Lower leg skin (tissue), 4 donors: Measurements from ENCODE around the gene SMPDL3A. TPM values are rescaled to one million over a fixed set of nuclear protein-coding genes. Genes with fewer than 3 reads are reported as not detected.

Experiments
- DNase-seq, 2 donors: peaks; one replicate each; pipeline ENCODE4 v3.0.0-alpha.2; 2019; ENCODE audit warnings: low spot score in 2 of 2
- H3K4me3 ChIP-seq: fragments of 200-600 bp; sonication (generic); 2 replicates; pipeline ENCODE4 v1.5.1; 2017; ENCODE audit warnings: mild to moderate bottlenecking, low read depth; ENCODE audit not compliant: poor library complexity, severe bottlenecking
- CTCF ChIP-seq, 3 donors: fragments of 450-650 bp; IDR thresholded peaks; one replicate each; pipeline ENCODE4 v1.5.1; 2016; ENCODE audit warnings: antibody characterized with exemption in 3 of 3, mild to moderate bottlenecking in 3 of 3, moderate library complexity in 2 of 3
- POLR2A ChIP-seq, 2 donors: fragments of 450-650 bp; IDR thresholded peaks; one replicate each; pipeline ENCODE4 v1.6.1; 2016 to 2017; ENCODE audit warnings: antibody characterized with exemption in 2 of 2, mild to moderate bottlenecking in 1 of 2, moderate library complexity in 1 of 2
- WGBS, 2 donors: methylation state at CpG; one replicate each; pipeline ENCODE4 v1.1.5; 2018; 5-methylcytosine and 5-hydroxymethylcytosine counted together
- intact Hi-C: fragments of 100-400 bp; cut with DNase I; formaldehyde crosslinking; loops from one replicate; pipeline ENCODE4 v1.15.0; 2023; ENCODE audit warnings: low total_unique reads
- total RNA-seq, 4 donors: library from RNA; depleted of rRNA; stranded (reverse); fragments of >200 nt; gene quantifications; one replicate each; pipeline ENCODE4 v1.1.0, GENCODE V29; 2016

SMPDL3A gene
- total RNA-seq, 4 donors from 2014 or later = 109 to 120 (median 113) TPM

GRCh38 chr6:122797537-122797936 lies 8.5 kb downstream of the SMPDL3A start:
- intact Hi-C loops = no loop called here
- WGBS, 2 donors = 96% methylated on average over 3 of the region's 3 CpGs
- DNase-seq = no peak
- TF ChIP-seq CTCF (IDR thresholded peaks at IDR 0.05) = no peak
- TF ChIP-seq POLR2A (IDR thresholded peaks at IDR 0.05) = no peak
- H3K4me3 ChIP-seq = no peak overlapping the region

DNA sequence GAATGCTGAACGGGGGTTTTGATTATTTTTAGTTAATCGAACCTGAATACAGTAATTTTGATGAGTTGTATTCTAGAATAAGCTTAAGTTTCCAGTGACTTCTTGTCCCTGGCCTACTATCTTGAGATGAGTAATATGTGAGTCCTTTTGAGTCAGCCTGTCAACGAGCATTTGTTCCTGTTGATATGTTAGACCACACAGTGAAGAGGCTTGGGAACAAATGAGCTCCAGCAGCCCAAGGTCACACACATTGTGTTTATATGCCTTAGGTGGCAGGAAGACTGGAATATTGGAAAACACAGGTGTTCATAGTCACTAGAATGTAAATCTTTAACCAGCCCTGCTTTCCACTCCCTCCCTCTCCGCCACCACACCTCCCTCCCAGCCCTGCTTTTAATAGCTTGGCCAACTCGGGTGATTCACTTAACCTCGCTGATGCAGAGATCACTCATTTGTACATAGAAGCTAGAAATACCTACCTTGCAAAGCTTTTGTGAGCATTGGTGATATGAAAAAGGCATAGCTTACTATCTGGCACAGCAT lies 9.1 kb downstream of the SMPDL3A start:
- DNase-seq = no peak
- WGBS, 2 donors = 39 to 51% methylated on average over 6 of the region's 6 CpGs
- H3K4me3 ChIP-seq = no peak overlapping the region
- no peak for TF ChIP-seq CTCF (IDR thresholded peaks at IDR 0.05)
- TF ChIP-seq POLR2A (IDR thresholded peaks at IDR 0.05) = no peak
- intact Hi-C loops = no loop called here

DNA sequence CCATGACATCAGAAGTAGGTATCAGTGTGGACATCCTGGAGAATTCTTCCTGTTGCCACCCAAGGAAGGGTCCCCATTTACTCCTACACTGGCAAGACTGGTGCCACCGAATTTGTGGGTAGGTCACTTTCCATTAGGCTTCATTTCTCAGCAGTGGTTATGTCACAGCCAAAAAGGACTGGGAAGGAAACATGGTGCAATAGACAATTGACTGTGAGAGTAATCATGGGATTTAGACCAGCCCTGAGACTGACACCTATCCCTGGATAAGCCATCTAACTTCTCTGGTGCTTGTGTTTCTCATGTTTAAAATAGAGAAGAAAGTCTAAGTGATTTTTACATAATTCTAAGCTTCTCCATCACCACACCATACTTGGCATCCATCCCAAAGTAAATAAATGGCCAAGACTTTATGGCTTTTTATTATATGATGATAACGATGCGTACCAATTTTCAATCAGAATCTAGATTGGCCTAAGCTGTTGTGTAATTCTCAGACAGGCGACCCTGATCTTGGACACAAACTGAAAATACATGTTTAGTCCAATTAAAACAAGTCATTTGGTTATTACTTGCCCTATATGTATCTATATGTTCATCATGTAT lies 10.2 kb downstream of the SMPDL3A start:
- H3K4me3 ChIP-seq = no peak overlapping the region
- DNase-seq = no peak
- TF ChIP-seq POLR2A (IDR thresholded peaks at IDR 0.05) (no peak), CTCF (IDR thresholded peaks at IDR 0.05) (no peak)
- intact Hi-C loops = no loop called here
- WGBS, 2 donors = 78 to 80% methylated on average over 4 of the region's 4 CpGs

GRCh38 chr6:122799916-122800686 lies 11.0 kb downstream of the SMPDL3A start:
- TF ChIP-seq CTCF (IDR thresholded peaks at IDR 0.05) = no peak
- TF ChIP-seq POLR2A (IDR thresholded peaks at IDR 0.05) = no peak
- no peak overlapping the region for H3K4me3 ChIP-seq
- intact Hi-C loops = no loop called here
- 39 to 45% methylated on average over 5 of the region's 5 CpGs for WGBS, 2 donors
- no peak for DNase-seq

GRCh38 chr6:122800906-122801305 lies 11.8 kb downstream of the SMPDL3A start:
- H3K4me3 ChIP-seq = no peak overlapping the region
- no peak for TF ChIP-seq CTCF (IDR thresholded peaks at IDR 0.05)
- TF ChIP-seq POLR2A (IDR thresholded peaks at IDR 0.05) = no peak
- no peak for DNase-seq
- intact Hi-C loops = no loop called here
- 63 to 79% methylated on average over 3 of the region's 3 CpGs for WGBS, 2 donors
